ENCODE data around the gene VWA5B2. TPM values are rescaled to one million over a fixed set of nuclear protein-coding genes. Genes with fewer than 3 reads are reported as not detected.

Gene VWA5B2
- total and polyA plus RNA-seq, 2 of the 4 experiments (the other 2 are of a cell fraction), result not detected

GRCh38 chr3:184261270-184261853 is 32.0 kb downstream of the VWA5B2 start, which contains the start of gene CAMK2N2:
Gene CAMK2N2 (minus strand): TSS chr3:184261553. CDS start chr3:184261285, 268 bp downstream.
- TF ChIP-seq MAFK (IDR thresholded peaks at IDR 0.05; ENCODE audit: low read depth, low read length), result no peak
- TF ChIP-seq USF2 (IDR thresholded peaks at IDR 0.05; ENCODE audit: low read depth, low read length), result peak; percentile 28; the same call in 1 of the 2 replicates
- TF ChIP-seq MXI1 (IDR thresholded peaks at IDR 0.05; ENCODE audit: borderline replicate concordance, low read depth, low read length), result 0 out of 2 replicates have a peak, but pooled peaks have one; percentile 22
- H3K4me1 ChIP-seq (ENCODE audit: control insufficient read depth, insufficient read depth, low read length), result peaks cover 2% of the 10 kb centered on the region; the same call in 1 of the 2 replicates
- H3K27me3 ChIP-seq (ENCODE audit: control insufficient read depth, insufficient read depth, low read length), result peaks cover 37% of the 10 kb centered on the region
- no peak within 1 kb of the TSS for H2BK120ac ChIP-seq (ENCODE audit: low read depth, low read length)
- ChIA-PET POLR2A (ENCODE audit: unreplicated experiment) (no interaction called here), CTCF (interaction anchor here (1.1 kb wide), 1 partner anchor 366 kb away, joined by 3 read pairs; no protein-coding TSS in a partner anchor)
- no TSS peak for BruUV-seq (replicated peaks)
- H3K56ac ChIP-seq (ENCODE audit: extremely low read depth, insufficient read depth, low read length), result no peak within 1 kb of the TSS
- H4K8ac ChIP-seq (ENCODE audit: low read depth in 2 of 2, low read length in 2 of 2), result no peak within 1 kb of the TSS
- 0 out of 2 replicates have a peak, but pooled peaks cover 2% of the 10 kb centered on the region for H3K36me3 ChIP-seq (ENCODE audit: control insufficient read depth, insufficient read depth, low read length)
- H3K23ac ChIP-seq (ENCODE audit: low read depth, low read length), result peak within 1 kb of the TSS; percentile 82; the same call in 1 of the 2 replicates
- no peaks in the 10 kb centered on the region for H3K9me3 ChIP-seq (ENCODE audit: control insufficient read depth, insufficient read depth, low read length)
- H3K9ac ChIP-seq (ENCODE audit: low read depth, low read length), result no peak within 1 kb of the TSS
- H3K18ac ChIP-seq (ENCODE audit: low read depth, low read length), result no peak within 1 kb of the TSS
- H3K27ac ChIP-seq (ENCODE audit: insufficient read depth, low read length), result no peak within 1 kb of the TSS; the same call in 1 of the 2 replicates
- H2AFZ ChIP-seq (replicated peaks; ENCODE audit: low read length, poor library complexity), result peak within 1 kb of the TSS; percentile 88
- DNase-seq, result peak; percentile 47
- H2AK9ac ChIP-seq (replicated peaks; ENCODE audit: low read depth, low read length, poor library complexity), result no peak within 1 kb of the TSS
- H3K9me1 ChIP-seq (ENCODE audit: insufficient read depth, low read length), result no peaks in the 10 kb centered on the region
- no peaks in the 10 kb centered on the region for H3K79me1 ChIP-seq (ENCODE audit: low read depth in 1 of 2, low read length in 2 of 2)
- 1% methylated on average over 30 of the region's 67 CpGs; no CpG with 5 or more reads in 1 of the 2 experiments for WGBS, 2 experiments (ENCODE audit: extremely low coverage in 2 of 2, insufficient read length in 1 of 2)
- H2BK5ac ChIP-seq (ENCODE audit: low read depth, low read length, poor library complexity, severe bottlenecking), result no peak within 1 kb of the TSS
- H4K5ac ChIP-seq (ENCODE audit: low read depth, low read length), result no peak within 1 kb of the TSS
- no peak within 1 kb of the TSS for H2AK5ac ChIP-seq (ENCODE audit: low read depth, low read length)
- dilution Hi-C loops (cut with HindIII; ENCODE audit: low sequenced_read_pairs, unreplicated experiment), result no loop called here
- peaks cover 8% of the 10 kb centered on the region for H4K20me1 ChIP-seq (ENCODE audit: insufficient read depth, low read length)
- peak within 1 kb of the TSS; percentile 55 for H3K4me3 ChIP-seq (ENCODE audit: insufficient read depth, low read depth, low read length)
- H3K14ac ChIP-seq (replicated peaks; ENCODE audit: low read depth, low read length), result no peak within 1 kb of the TSS
- no peak within 1 kb of the TSS for H4K91ac ChIP-seq (ENCODE audit: insufficient read depth, low read depth, low read length)
- H2BK20ac ChIP-seq (ENCODE audit: low read depth, low read length), result no peak within 1 kb of the TSS
- peak; percentile 84 for ATAC-seq (ENCODE audit: low read depth)
- H2BK15ac ChIP-seq (ENCODE audit: low read depth, low read length), result no peak within 1 kb of the TSS
- no peak within 1 kb of the TSS for H3K4ac ChIP-seq (ENCODE audit: low read depth, low read length)
- H3K4me2 ChIP-seq (ENCODE audit: low read depth, low read length), result peak within 1 kb of the TSS; percentile 80
- intact Hi-C loops (cut with micrococcal nuclease), result no loop called here
- in situ Hi-C loops (cut with MboI; ENCODE audit: low sequenced_read_pairs), result loop anchor here (25.0 kb wide), 1 partner anchor 799 kb away; no protein-coding TSS in a partner anchor
